Fibroblast of lung (primary cell): ENCODE data around the gene LSAMP.

Source experiments
- EZH2 ChIP-seq: IDR thresholded peaks from 2 replicates; pipeline ENCODE4 v1.5.1; 2012; ENCODE audit warnings: low read length, control low read depth, mild to moderate bottlenecking; ENCODE audit errors: missing control alignments
- TF ChIP-seq, protein P1 (sequence below), 2 donors: IDR thresholded peaks in 1 of 2; conservative IDR thresholded peaks in 1 of 2; 1 replicate in 1 of 2; 2 replicates in 1 of 2; pipeline ENCODE4 v1.5.1; 2011 to 2012; ENCODE audit warnings: low read length in 2 of 2, control low read depth in 1 of 2, inconsistent platforms in 1 of 2, low read depth in 1 of 2, mild to moderate bottlenecking in 1 of 2

- TF ChIP-seq, protein P1, sequence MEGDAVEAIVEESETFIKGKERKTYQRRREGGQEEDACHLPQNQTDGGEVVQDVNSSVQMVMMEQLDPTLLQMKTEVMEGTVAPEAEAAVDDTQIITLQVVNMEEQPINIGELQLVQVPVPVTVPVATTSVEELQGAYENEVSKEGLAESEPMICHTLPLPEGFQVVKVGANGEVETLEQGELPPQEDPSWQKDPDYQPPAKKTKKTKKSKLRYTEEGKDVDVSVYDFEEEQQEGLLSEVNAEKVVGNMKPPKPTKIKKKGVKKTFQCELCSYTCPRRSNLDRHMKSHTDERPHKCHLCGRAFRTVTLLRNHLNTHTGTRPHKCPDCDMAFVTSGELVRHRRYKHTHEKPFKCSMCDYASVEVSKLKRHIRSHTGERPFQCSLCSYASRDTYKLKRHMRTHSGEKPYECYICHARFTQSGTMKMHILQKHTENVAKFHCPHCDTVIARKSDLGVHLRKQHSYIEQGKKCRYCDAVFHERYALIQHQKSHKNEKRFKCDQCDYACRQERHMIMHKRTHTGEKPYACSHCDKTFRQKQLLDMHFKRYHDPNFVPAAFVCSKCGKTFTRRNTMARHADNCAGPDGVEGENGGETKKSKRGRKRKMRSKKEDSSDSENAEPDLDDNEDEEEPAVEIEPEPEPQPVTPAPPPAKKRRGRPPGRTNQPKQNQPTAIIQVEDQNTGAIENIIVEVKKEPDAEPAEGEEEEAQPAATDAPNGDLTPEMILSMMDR (conservative IDR thresholded peaks at IDR 0.05 in 1 of 2, IDR thresholded peaks at IDR 0.05 in 1 of 2; ENCODE audit: low read depth in 1 of 2, low read length in 2 of 2), result no peak
- no peak for TF ChIP-seq EZH2
Measured at GRCh38 chr3:116394365-116394764, 50.9 kb downstream of the LSAMP start.
